Measurements from ENCODE around the gene GNG12. TPM values are rescaled to one million over a fixed set of nuclear protein-coding genes. Genes with fewer than 3 reads are reported as not detected.

Gene GNG12
- total and polyA plus RNA-seq, 2 donors (not counting 3 experiments of a cell fraction or from before 2014, with no cell fraction given) = 107 to 152 TPM

DNA sequence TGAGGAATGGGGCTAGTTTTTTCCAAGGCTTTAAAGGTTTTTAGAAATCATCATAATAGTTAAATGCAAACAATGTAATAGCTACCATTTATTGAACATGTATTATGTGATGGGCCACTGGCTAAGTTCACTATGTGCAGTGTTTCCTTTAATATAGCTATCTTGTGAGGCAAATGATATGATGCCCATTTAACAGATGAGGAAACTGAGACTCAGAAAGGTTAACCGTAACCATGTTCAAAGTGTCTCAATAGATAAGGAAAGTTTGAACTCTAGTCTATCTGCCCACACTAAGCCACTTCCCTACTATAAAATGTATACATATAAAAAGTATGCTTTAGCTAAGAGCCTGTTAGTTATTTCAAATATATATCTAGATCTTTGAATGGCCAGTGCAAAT lies 64.8 kb downstream of the GNG12 start:
- Histone ChIP-seq H3K36me3 (ENCODE audit: control insufficient read depth in 2 of 2, extremely low read depth in 1 of 2, insufficient read depth in 2 of 2, low read length in 2 of 2) (peaks cover 3 to 4% of the 10 kb centered on the region in 2 experiments), H3K27me3 (ENCODE audit: control insufficient read depth in 2 of 2, insufficient read depth in 2 of 2, low read length in 2 of 2) (no peaks in the 10 kb centered on the region), H4K20me1 (replicated peaks; ENCODE audit: control insufficient read depth, extremely low read depth, insufficient read depth, low read length) (no peaks in the 10 kb centered on the region), H3K4me1 (ENCODE audit: control insufficient read depth, extremely low read depth, insufficient read depth, low read length) (peaks cover 31% of the 10 kb centered on the region), H2AFZ (ENCODE audit: low read depth, low read length) (no peak overlapping the region), H3K27ac (ENCODE audit: insufficient read depth, low read depth, low read length) (no peak overlapping the region), H3K4me2 (ENCODE audit: insufficient read depth, low read length) (no peak overlapping the region), H3K9me3 (replicated peaks; ENCODE audit: control insufficient read depth, insufficient read depth, low read length) (no peaks in the 10 kb centered on the region), H3K4me3 (replicated peaks in 1 of 3; ENCODE audit: insufficient read depth in 1 of 3, low read depth in 1 of 3, low read length in 3 of 3) (no peak overlapping the region), H3K9ac (replicated peaks; ENCODE audit: extremely low read depth, insufficient read depth, low read length) (no peak overlapping the region), H3K9me1 (replicated peaks; ENCODE audit: control insufficient read depth, extremely low read depth, insufficient read depth, low read length) (no peaks in the 10 kb centered on the region), H3K79me2 (ENCODE audit: control insufficient read depth, insufficient read depth, low read length) (peaks cover 58% of the 10 kb centered on the region)
- FAIRE-seq (no peak), DNase-seq (ENCODE audit: low read depth, low spot score) (no peak)
- dilution Hi-C loops (cut with MboI; ENCODE audit: extremely low pct_ligation_motif_present, low sequenced_read_pairs) = loop anchor here (25.0 kb wide), 1 partner anchor 231 kb away; no protein-coding TSS in a partner anchor
- intact Hi-C loops (cut with micrococcal nuclease) = loop anchor here (2.0 to 5.0 kb wide), 2 partner anchors 129 to 288 kb away; no protein-coding TSS in a partner anchor
- ChIA-PET POLR2A (no interaction called here), CTCF (interaction anchor here (0.9 to 5.5 kb wide), 9 partner anchors 21 to 283 kb away, joined by 3 to 108 read pairs (median 5); partner anchors contain the start of gene GNG12)
- BruUV-seq (replicated peaks) = no TSS peak
- TF ChIP-seq EZH2 (IDR thresholded peaks at IDR 0.05; ENCODE audit: borderline replicate concordance, low read depth, low read length, severe bottlenecking) (no peak), POLR2AphosphoS5 (IDR thresholded peaks at IDR 0.05; ENCODE audit: insufficient read depth, low read depth, low read length) (no peak), JUN (IDR thresholded peaks at IDR 0.05; ENCODE audit: borderline replicate concordance, insufficient read depth, insufficient read length, low read depth) (no peak), POLR2A (IDR thresholded peaks at IDR 0.05; ENCODE audit: low read depth, low read length) (no peak), GATA2 (IDR thresholded peaks at IDR 0.05; ENCODE audit: insufficient read depth, insufficient read length, low read depth, low read length) (no peak)

DNA sequence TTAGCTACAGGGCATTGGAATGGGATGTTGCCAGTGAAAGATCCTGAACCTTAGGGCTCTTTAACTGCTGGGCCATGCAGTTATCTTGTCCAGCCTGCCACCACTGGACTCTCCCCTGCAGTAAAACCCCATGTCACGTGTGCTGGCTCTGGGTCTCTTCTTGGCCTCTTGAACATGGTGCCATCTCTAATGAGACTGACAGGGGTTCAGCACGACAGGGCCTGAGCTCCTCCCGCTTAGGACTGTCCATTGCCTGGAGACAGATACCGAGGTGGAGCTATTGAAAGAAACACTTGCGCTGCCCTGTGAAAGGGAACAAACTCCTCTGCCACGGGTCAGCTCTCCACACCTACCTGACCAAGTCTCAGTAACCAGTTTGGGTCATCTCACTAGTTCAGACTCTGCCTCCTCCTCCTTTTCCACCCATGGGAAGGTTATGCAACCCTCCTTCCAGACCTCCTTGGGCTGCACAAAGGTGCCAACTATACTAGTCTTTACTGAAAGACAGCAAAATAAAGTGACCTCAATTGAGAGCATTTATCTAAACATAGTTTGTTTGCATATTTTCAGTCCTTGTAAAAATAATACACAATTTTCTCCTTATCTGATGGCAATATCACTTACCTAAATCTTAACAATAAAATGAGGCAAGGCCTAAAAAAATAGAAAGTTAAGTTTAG lies 66.0 kb downstream of the GNG12 start:
- POLR2A ChIA-PET = interaction anchor here (0.7 to 1.2 kb wide), 4 partner anchors 21 to 83 kb away, joined by 3 to 15 read pairs (median 10); partner anchors contain the start of gene GNG12
- peak overlapping the region; percentile 7 for H3K9ac ChIP-seq (replicated peaks; ENCODE audit: extremely low read depth, insufficient read depth, low read length)

More for the DNA sequence above, 66.0 kb downstream of the GNG12 start:
- H3K27me3 ChIP-seq (ENCODE audit: control insufficient read depth in 2 of 2, insufficient read depth in 2 of 2, low read length in 2 of 2) = no peaks in the 10 kb centered on the region
- H3K27ac ChIP-seq (ENCODE audit: insufficient read depth, low read depth, low read length) = peak overlapping the region; percentile 58
- DNase-seq (ENCODE audit: low read depth, low spot score) (no peak), FAIRE-seq (no peak)
- no peaks in the 10 kb centered on the region for H4K20me1 ChIP-seq (replicated peaks; ENCODE audit: control insufficient read depth, extremely low read depth, insufficient read depth, low read length)
- CTCF ChIA-PET = interaction anchor here (0.7 to 5.5 kb wide), 45 partner anchors 8 to 575 kb away, joined by 3 to 108 read pairs (median 6); partner anchors contain the start of genes DIRAS3 and GNG12
- BruUV-seq (replicated peaks) = no TSS peak
- H3K9me1 ChIP-seq (replicated peaks; ENCODE audit: control insufficient read depth, extremely low read depth, insufficient read depth, low read length) = no peaks in the 10 kb centered on the region
- peaks cover 3 to 4% of the 10 kb centered on the region in 2 experiments for H3K36me3 ChIP-seq (ENCODE audit: control insufficient read depth in 2 of 2, extremely low read depth in 1 of 2, insufficient read depth in 2 of 2, low read length in 2 of 2)
- no peak overlapping the region for H3K4me3 ChIP-seq (replicated peaks in 1 of 3; ENCODE audit: insufficient read depth in 1 of 3, low read depth in 1 of 3, low read length in 3 of 3)
- dilution Hi-C loops (cut with MboI; ENCODE audit: extremely low pct_ligation_motif_present, low sequenced_read_pairs) = loop anchor here (25.0 kb wide), 1 partner anchor 230 kb away; no protein-coding TSS in a partner anchor
- no peak overlapping the region for H3K4me2 ChIP-seq (ENCODE audit: insufficient read depth, low read length)
- TF ChIP-seq POLR2AphosphoS5 (IDR thresholded peaks at IDR 0.05; ENCODE audit: insufficient read depth, low read depth, low read length) = no peak
- H3K9me3 ChIP-seq (replicated peaks; ENCODE audit: control insufficient read depth, insufficient read depth, low read length) = no peaks in the 10 kb centered on the region
- H3K4me1 ChIP-seq (ENCODE audit: control insufficient read depth, extremely low read depth, insufficient read depth, low read length) = peaks cover 31% of the 10 kb centered on the region
- intact Hi-C loops (cut with micrococcal nuclease) = loop anchor here (2.0 to 5.0 kb wide), 2 partner anchors 74 to 130 kb away; no protein-coding TSS in a partner anchor
- H2AFZ ChIP-seq (ENCODE audit: low read depth, low read length) = no peak overlapping the region
- peaks cover 56% of the 10 kb centered on the region for H3K79me2 ChIP-seq (ENCODE audit: control insufficient read depth, insufficient read depth, low read length)
